GM12878 (cell line): ENCODE data around the gene LGALS13. TPM values are rescaled to one million over a fixed set of nuclear protein-coding genes. Genes with fewer than 3 reads are reported as not detected.

Experiments
- ATAC-seq: fragments of 200-7000 bp; cut with Tn5 transposase; 3 replicates; pipeline ENCODE4 v1.9.1; 2020; ENCODE audit warnings: mild to moderate bottlenecking, moderate library complexity
- BruUV-seq: library from RNA; stranded (reverse); fragments of 400-500 nt; replicated peaks from 2 replicates; lab custom pipeline; 2021; lab: Mats Ljungman, UMichigan
- CTCF ChIA-PET: fragments of 300-600 bp; sonication (Branson Sonifier 250); formaldehyde crosslinking; extraction: SDS; loops from one replicate; lab custom pipeline; 2021; ENCODE audit warnings: inconsistent platforms; lab: Yijun Ruan, JAX
- POLR2A ChIA-PET: fragments of 350-600 bp; formaldehyde crosslinking; extraction: SDS; loops from one replicate; lab custom pipeline; 2021; ENCODE audit warnings: inconsistent platforms; lab: Charles Lee
- RAD21 ChIA-PET: fragments of 300-600 bp; sonication (Branson Sonifier 250); formaldehyde crosslinking; loops from one replicate; lab custom pipeline; 2023; ENCODE audit warnings: antibody characterized with exemption; ENCODE audit not compliant: unreplicated experiment; lab: Charles Lee
- SMC1A ChIA-PET: fragments of 300-600 bp; sonication (Branson Sonifier 250); formaldehyde crosslinking; loops from one replicate; lab custom pipeline; 2023; ENCODE audit not compliant: unreplicated experiment, uncharacterized antibody; lab: Charles Lee
- DNase-seq: peaks from one replicate; pipeline ENCODE4 v3.0.0-alpha.2; 2011; ENCODE audit warnings: low read depth, low spot score
- FAIRE-seq: peaks from 3 replicates; lab custom pipeline; 2011; peaks lifted over from hg19 to GRCh38; lab: Jason Lieb, UNC
- H2AFZ ChIP-seq: 2 replicates; pipeline ENCODE4 v1.6.0; 2011; ENCODE audit warnings: low read depth, low read length, control low read depth; ENCODE audit not compliant: control insufficient read depth
- H3K27ac ChIP-seq: 2 replicates; pipeline ENCODE4 v1.5.1; 2011; ENCODE audit warnings: control low read depth; ENCODE audit not compliant: control insufficient read depth, insufficient read depth
- H3K27me3 ChIP-seq, 2 experiments: replicated peaks in 1 of 2; 2 replicates each; pipeline versions ENCODE4 v1.6.0 to v1.6.1; 2011; ENCODE audit warnings: low read length in 1 of 2; ENCODE audit not compliant: control insufficient read depth in 2 of 2, insufficient read depth in 2 of 2
- H3K36me3 ChIP-seq, 2 experiments: 2 replicates each; pipeline ENCODE4 v1.5.1; 2011; ENCODE audit warnings: low read length in 1 of 2; ENCODE audit not compliant: control insufficient read depth in 2 of 2, insufficient read depth in 2 of 2
- H3K4me1 ChIP-seq: 2 replicates; pipeline ENCODE4 v1.6.1; 2011; ENCODE audit warnings: mild to moderate bottlenecking, low read length, moderate library complexity, mixed read lengths; ENCODE audit not compliant: control insufficient read depth, insufficient read depth
- H3K4me2 ChIP-seq: 2 replicates; pipeline ENCODE4 v1.6.0; 2011; ENCODE audit warnings: control low read depth; ENCODE audit not compliant: control insufficient read depth, insufficient read depth
- H3K4me3 ChIP-seq: fragments of 200-600 bp; sonication (generic); 2 replicates; pipeline ENCODE4 v1.5.1; 2016
- H3K79me2 ChIP-seq: 2 replicates; pipeline ENCODE4 v1.6.0; 2011; ENCODE audit warnings: low read length; ENCODE audit not compliant: control insufficient read depth, insufficient read depth
- H3K9ac ChIP-seq: 2 replicates; pipeline ENCODE4 v1.8.0; 2011; ENCODE audit warnings: low read length, control low read depth, mixed read lengths; ENCODE audit not compliant: control insufficient read depth, insufficient read depth
- H3K9me3 ChIP-seq: replicated peaks from 3 replicates; pipeline ENCODE4 v1.5.1; 2011; ENCODE audit warnings: mild to moderate bottlenecking, low read length; ENCODE audit not compliant: control insufficient read depth, insufficient read depth
- H4K20me1 ChIP-seq: 2 replicates; pipeline ENCODE4 v1.6.0; 2011; ENCODE audit not compliant: control insufficient read depth, insufficient read depth
- CEBPZ ChIP-seq: fragments of 150-350 bp; IDR thresholded peaks from 2 replicates; pipeline ENCODE4 v1.6.1; 2016; ENCODE audit warnings: low read depth, low read length
- CHD2 ChIP-seq: IDR thresholded peaks from 2 replicates; pipeline ENCODE4 v1.6.1; 2011; ENCODE audit warnings: low read depth, low read length, improper control_type of control experiment, borderline replicate concordance
- RCOR1 ChIP-seq: conservative IDR thresholded peaks from 2 replicates; pipeline ENCODE4 v1.6.1; 2012; ENCODE audit warnings: low read depth, low read length, improper control_type of control experiment
- RELB ChIP-seq: fragments of 450-650 bp; IDR thresholded peaks from 2 replicates; pipeline ENCODE4 v1.6.1; 2017; ENCODE audit warnings: low read depth, mild to moderate bottlenecking, moderate library complexity
- REST ChIP-seq: IDR thresholded peaks from 2 replicates; pipeline ENCODE4 v1.6.1; 2012; ENCODE audit warnings: mild to moderate bottlenecking, low read depth, low read length
- SPI1 ChIP-seq: IDR thresholded peaks from 2 replicates; pipeline ENCODE4 v1.6.1; 2011; ENCODE audit warnings: low read depth, mild to moderate bottlenecking, low read length, moderate library complexity, borderline replicate concordance; ENCODE audit not compliant: insufficient read depth
- STAT1 ChIP-seq: fragments of 450-650 bp; conservative IDR thresholded peaks from 2 replicates; pipeline ENCODE4 v1.6.1; 2014; ENCODE audit warnings: antibody characterized with exemption, mild to moderate bottlenecking
- TARDBP ChIP-seq: IDR thresholded peaks from 2 replicates; pipeline ENCODE4 v1.6.1; 2016; ENCODE audit warnings: borderline replicate concordance
- WGBS: methylation state at CpG from one replicate; pipeline ENCODE4 v1.1.6; 2016; ENCODE audit warnings: low lambda C conversion rate; ENCODE audit not compliant: insufficient replicate concordance, insufficient coverage; ENCODE audit errors: missing lambda C conversion rate; 5-methylcytosine and 5-hydroxymethylcytosine counted together
- in situ Hi-C: fragments of 300-500 bp; cut with MboI; formaldehyde crosslinking; loops from 9 replicates; pipeline ENCODE4 v1.14.3; 2018; ENCODE audit warnings: mixed read lengths
- intact Hi-C: fragments of 100-400 bp; cut with micrococcal nuclease; formaldehyde crosslinking; loops from one replicate; pipeline ENCODE4 v1.14.2; 2022; ENCODE audit not compliant: unreplicated experiment
- polyA plus RNA-seq, 11 experiments: library from polyadenylated mRNA; depleted of rRNA in 4 of 11; unstranded in 6 of 11; stranded (reverse) in 5 of 11; fragments of >200 nt; fragmentation: Nextera tagmentation in 4 of 11; fragmentation: Illumina TruSeq in 1 of 11; extraction: Ambion mirVana in 4 of 11; extraction: Trizol in 1 of 11; gene quantifications; 1 replicate in 1 of 11; 2 replicates in 10 of 11; pipeline versions ENCODE4 v1.2.1 to v1.2.3, GENCODE V29; 2011 to 2016; ENCODE audit warnings: inconsistent platforms in 2 of 11, missing spikeins in 2 of 11, low read depth in 1 of 11
- total RNA-seq, 4 experiments: library from RNA; depleted of rRNA in 3 of 4; stranded (reverse); fragments of >200 nt in 3 of 4; fragmentation: Illumina TruSeq in 1 of 4; extraction: Trizol in 1 of 4; gene quantifications; 2 replicates each; pipeline versions ENCODE4 v1.2.1 to v1.2.3, GENCODE V29; 2013 to 2021

Gene LGALS13
- total and polyA plus RNA-seq, 10 of the 15 experiments (the other 5 are each of a cell fraction or from before 2014, with no cell fraction given) = not detected

- no peaks in the 10 kb centered on the region for H3K79me2 ChIP-seq
- intact Hi-C loops (no loop called here), in situ Hi-C loops (no loop called here)
- TF ChIP-seq RCOR1 = no peak
- peak; percentile 95 for TF ChIP-seq REST
- H2AFZ ChIP-seq = no peak overlapping the region
- no peak overlapping the region for H3K27ac ChIP-seq
- no peaks in the 10 kb centered on the region for H4K20me1 ChIP-seq
- no peaks in the 10 kb centered on the region for H3K4me1 ChIP-seq
- no peaks in the 10 kb centered on the region; the same call in 1 of the 3 replicates for H3K9me3 ChIP-seq
- POLR2A ChIA-PET = interaction anchor here (0.6 kb wide), 1 partner anchor 260 kb away, joined by 3 read pairs; no protein-coding TSS in a partner anchor
- DNase-seq = no peak
- H3K4me2 ChIP-seq = no peak overlapping the region
- WGBS = 44% methylated on average over 4 of the region's 4 CpGs
- CTCF ChIA-PET = interaction anchor here (0.6 kb wide), 1 partner anchor 89 kb away, joined by 3 read pairs; no protein-coding TSS in a partner anchor
- SMC1A ChIA-PET = no interaction called here
- FAIRE-seq = no peak
- H3K36me3 ChIP-seq = no peaks in the 10 kb centered on the region
- H3K9ac ChIP-seq = no peak overlapping the region
- no TSS peak for BruUV-seq
- no peaks in the 10 kb centered on the region; a peak in 1 of 4 replicates for H3K27me3 ChIP-seq
- RAD21 ChIA-PET = no interaction called here
- H3K4me3 ChIP-seq = no peak overlapping the region
- ATAC-seq = no peak
Measured at GRCh38 chr19:39599116-39599515, 3.2 kb upstream of the LGALS13 start.

GRCh38 chr19:39603825-39604224, 1.5 kb downstream of the LGALS13 start:
- ATAC-seq = no peak
- TF ChIP-seq SPI1 (no peak), STAT1 (no peak), CEBPZ (no peak), RELB (no peak), TARDBP (no peak), CHD2 (no peak)

More at GRCh38 chr19:39603825-39604224, 1.5 kb downstream of the LGALS13 start:
- intact Hi-C loops (no loop called here), in situ Hi-C loops (no loop called here)
- Histone ChIP-seq H3K27ac (no peak overlapping the region), H3K9ac (no peak overlapping the region), H3K4me2 (no peak overlapping the region), H3K36me3 (no peaks in the 10 kb centered on the region), H3K79me2 (no peaks in the 10 kb centered on the region), H4K20me1 (no peaks in the 10 kb centered on the region), H2AFZ (no peak overlapping the region), H3K9me3 (no peaks in the 10 kb centered on the region; the same call in 1 of the 3 replicates), H3K4me1 (no peaks in the 10 kb centered on the region), H3K27me3 (peaks cover 0 to 2% of the 10 kb centered on the region in 2 experiments; a peak in 1 of 4 replicates), H3K4me3 (no peak overlapping the region)
- ChIA-PET SMC1A (no interaction called here), RAD21 (no interaction called here), CTCF (no interaction called here), POLR2A (no interaction called here)
- BruUV-seq = no TSS peak
- 30% methylated on average over 1 of the region's 1 CpG for WGBS
- FAIRE-seq (no peak), DNase-seq (no peak)
